Right cardiac atrium (tissue), 5 donors: ENCODE data around the gene C3orf22. TPM values are rescaled to one million over a fixed set of nuclear protein-coding genes. Genes with fewer than 3 reads are reported as not detected.
"Not testable (repeated sequence)": the region's sequence is repeated elsewhere in the genome, so short reads cannot be mapped to it uniquely, and the experiment has no call there.

Experiments used
- ATAC-seq, 2 donors: fragments of 200-7000 bp; cut with Tn5 transposase; one replicate each; pipeline versions ENCODE4 v1.8.0 to v1.9.1; 2020; ENCODE audit warnings: moderate library complexity in 2 of 2, mild to moderate bottlenecking in 1 of 2
- DNase-seq, 3 donors: peaks; one replicate each; pipeline ENCODE4 v3.0.0-alpha.2; 2020
- H3K27ac ChIP-seq: one replicate; pipeline ENCODE4 v1.5.1; 2013; ENCODE audit warnings: mild to moderate bottlenecking, low read length, control low read depth, moderate library complexity
- H3K27me3 ChIP-seq: one replicate; pipeline ENCODE4 v1.6.1; 2013; ENCODE audit not compliant: control insufficient read depth, insufficient read depth
- H3K4me1 ChIP-seq: one replicate; pipeline ENCODE4 v1.6.1; 2013; ENCODE audit warnings: low read length; ENCODE audit not compliant: control insufficient read depth, insufficient read depth
- H3K4me3 ChIP-seq: one replicate; pipeline ENCODE4 v1.5.1; 2013; ENCODE audit warnings: low read length, control low read depth
- H3K9me3 ChIP-seq: one replicate; pipeline ENCODE4 v1.6.1; 2013; ENCODE audit warnings: low read length; ENCODE audit not compliant: control insufficient read depth
- WGBS: extraction: QIAGEN DNeasy Blood & Tissue Kit; methylation state at CpG from one replicate; pipeline ENCODE4 v1.1.7; 2013; 5-methylcytosine and 5-hydroxymethylcytosine counted together
- intact Hi-C, 4 donors: fragments of 100-400 bp; cut with DNase I; formaldehyde crosslinking; loops; one replicate each; pipeline versions ENCODE4 v1.11.0 to v1.14.0; 2022 to 2023
- long read RNA-seq, 4 donors: library from polyadenylated mRNA; unstranded; transcript quantifications; one replicate each; pipeline ENCODE4 v2.0.0, GENCODE V29; 2020 to 2021
- polyA plus RNA-seq: library from polyadenylated mRNA; stranded (reverse); fragments of 200-250 nt; gene quantifications from one replicate; pipeline ENCODE4 v1.2.3, GENCODE V29; 2013
- total RNA-seq, 4 donors: library from RNA; stranded (reverse); fragmentation: NEBNext Ultra II Directional; extraction: Animal tissue kit (Norgen Biotek cat#: 25700); gene quantifications; one replicate each; pipeline ENCODE4 v1.2.1, GENCODE V29; 2021
- donor health status: healthy with polysubstance abuse.
- donor health status: DM: no; HTN: yes; CAD: no.
- donor health status: DM: no; HTN: no; CAD: no.
- donor health status: DM: no; HTN: yes; CAD: no; lungs with severe emphysema.
- donor health status: DM: yes; HTN: yes; CAD: no.

Gene C3orf22
- total RNA-seq (not detected), polyA plus RNA-seq (not detected)
- long read RNA-seq, donor 1: 0 reads
- long read RNA-seq, donor 2: 0 reads
- long read RNA-seq, donor 3: 0 reads
- long read RNA-seq, donor 4: 0 reads

- DNase-seq (no peak), ATAC-seq (no peak)
- Histone ChIP-seq H3K4me3 (no peak within 1 kb of the TSS), H3K4me1 (no peaks in the 10 kb centered on the region), H3K27ac (no peak within 1 kb of the TSS), H3K27me3 (no peaks in the 10 kb centered on the region), H3K9me3 (no peaks in the 10 kb centered on the region)
- 68% methylated on average over 9 of the region's 9 CpGs for WGBS
- intact Hi-C loops: no loop called here
Observed at GRCh38 chr3:126558336-126559071, at the start of gene C3orf22. C3orf22 (minus strand) TSS chr3:126558932; CDS start chr3:126553390, 5,542 bp downstream.

- Histone ChIP-seq H3K27me3 (no peaks in the 10 kb centered on the region), H3K9me3 (no peaks in the 10 kb centered on the region), H3K27ac (no peak overlapping the region), H3K4me3 (no peak overlapping the region), H3K4me1 (no peaks in the 10 kb centered on the region)
- WGBS: 74% methylated on average over 11 of the region's 11 CpGs
- intact Hi-C loops: no loop called here
- DNase-seq (no peak), ATAC-seq (peak; percentile 55 to 69)
Observed at GRCh38 chr3:126607214-126607908, 48.6 kb upstream of the C3orf22 start.

GRCh38 chr3:126606001-126606400, 47.3 kb upstream of the C3orf22 start:
- no peak for ATAC-seq
- intact Hi-C loops: no loop called here
- DNase-seq: no peak
- Histone ChIP-seq H3K4me3 (no peak overlapping the region), H3K9me3 (no peaks in the 10 kb centered on the region), H3K27me3 (no peaks in the 10 kb centered on the region), H3K4me1 (no peaks in the 10 kb centered on the region), H3K27ac (no peak overlapping the region)
- 84% methylated on average over 3 of the region's 3 CpGs for WGBS

- H3K27me3 ChIP-seq: no peaks in the 10 kb centered on the region
- intact Hi-C loops: no loop called here
- no peaks in the 10 kb centered on the region for H3K4me1 ChIP-seq
- no peaks in the 10 kb centered on the region for H3K9me3 ChIP-seq
- WGBS: 92% methylated on average over 6 of the region's 6 CpGs
- ATAC-seq (no peak), DNase-seq (no peak)
- H3K27ac ChIP-seq: no peak overlapping the region
- H3K4me3 ChIP-seq: no peak overlapping the region
Observed at GRCh38 chr3:126604691-126605090, 46.0 kb upstream of the C3orf22 start.

- intact Hi-C loops: no loop called here
- Histone ChIP-seq H3K4me1 (no peaks in the 10 kb centered on the region), H3K27ac (no peak overlapping the region), H3K27me3 (no peaks in the 10 kb centered on the region), H3K4me3 (no peak overlapping the region), H3K9me3 (no peaks in the 10 kb centered on the region)
- ATAC-seq (no peak), DNase-seq (no peak)
- whole genome bisulfite sequencing: 0% methylated on average over 1 of the region's 1 CpG
Observed at GRCh38 chr3:126599101-126599500, 40.4 kb upstream of the C3orf22 start.

GRCh38 chr3:126595479-126595878, 36.7 kb upstream of the C3orf22 start:
- H3K4me1 ChIP-seq, ATAC-seq, H3K4me3 ChIP-seq, DNase-seq, intact Hi-C loops, H3K27me3 ChIP-seq, H3K9me3 ChIP-seq, H3K27ac ChIP-seq: not testable (repeated sequence)
- WGBS: 96% methylated on average over 4 of the region's 4 CpGs

- H3K27ac ChIP-seq, H3K27me3 ChIP-seq, H3K9me3 ChIP-seq, H3K4me1 ChIP-seq, H3K4me3 ChIP-seq, ATAC-seq, DNase-seq, intact Hi-C loops: not testable (repeated sequence)
- 68% methylated on average over 5 of the region's 5 CpGs for WGBS
Observed at GRCh38 chr3:126591515-126591914, 32.8 kb upstream of the C3orf22 start.

GRCh38 chr3:126582311-126582710, 23.6 kb upstream of the C3orf22 start:
- no peaks in the 10 kb centered on the region for H3K27me3 ChIP-seq
- no peaks in the 10 kb centered on the region for H3K4me1 ChIP-seq
- no peak overlapping the region for H3K4me3 ChIP-seq
- DNase-seq: no peak
- no peak for ATAC-seq
- intact Hi-C loops: no loop called here
- WGBS: 85% methylated on average over 4 of the region's 4 CpGs
- H3K9me3 ChIP-seq: no peaks in the 10 kb centered on the region
- H3K27ac ChIP-seq: no peak overlapping the region

GRCh38 chr3:126581569-126581968, 22.8 kb upstream of the C3orf22 start:
- Histone ChIP-seq H3K4me1 (no peaks in the 10 kb centered on the region), H3K9me3 (no peaks in the 10 kb centered on the region), H3K27ac (no peak overlapping the region), H3K4me3 (no peak overlapping the region), H3K27me3 (no peaks in the 10 kb centered on the region)
- intact Hi-C loops: no loop called here
- WGBS: 78% methylated on average over 2 of the region's 2 CpGs
- no peak for ATAC-seq
- no peak for DNase-seq

- no peak overlapping the region for H3K4me3 ChIP-seq
- WGBS: 81% methylated on average over 5 of the region's 5 CpGs
- ATAC-seq: no peak
- no peak overlapping the region for H3K27ac ChIP-seq
- no peaks in the 10 kb centered on the region for H3K4me1 ChIP-seq
- no peaks in the 10 kb centered on the region for H3K27me3 ChIP-seq
- DNase-seq: no peak
- no peaks in the 10 kb centered on the region for H3K9me3 ChIP-seq
- intact Hi-C loops: no loop called here
Observed at GRCh38 chr3:126580746-126581145, 22.0 kb upstream of the C3orf22 start.

GRCh38 chr3:126578702-126579101, 20.0 kb upstream of the C3orf22 start:
- intact Hi-C loops: no loop called here
- Histone ChIP-seq H3K4me3 (no peak overlapping the region), H3K27ac (no peak overlapping the region), H3K27me3 (no peaks in the 10 kb centered on the region), H3K9me3 (no peaks in the 10 kb centered on the region), H3K4me1 (no peaks in the 10 kb centered on the region)
- WGBS: 92% methylated on average over 7 of the region's 7 CpGs
- DNase-seq: no peak
- peak in 1 of 2 donors; percentile 24 for ATAC-seq
